Right hindlimb (tissue), 1 donor: ENCODE measurements around the gene LRRC56.
A peak's percentile ranks its signal among the peaks of the same experiment; 100 is the strongest.

Source experiments
- DNase-seq: peaks from one replicate; pipeline ENCODE4 v3.0.0-alpha.2; 2018

LRRC56 gene

GRCh38 chr11:544817-545166, 7.5 kb downstream of the LRRC56 start:
- DNase-seq = no peak

- no peak for DNase-seq
Measured at GRCh38 chr11:545171-545570, 7.8 kb downstream of the LRRC56 start.

- DNase-seq = no peak
Measured at GRCh38 chr11:548700-549603, 11.6 kb downstream of the LRRC56 start.

GRCh38 chr11:550021-550745, 12.9 kb downstream of the LRRC56 start:
- no peak for DNase-seq

GRCh38 chr11:550746-551085, 13.4 kb downstream of the LRRC56 start:
- DNase-seq = no peak

GRCh38 chr11:551131-551530, 13.8 kb downstream of the LRRC56 start:
- no peak for DNase-seq

- no peak for DNase-seq
Measured at GRCh38 chr11:551596-551995, 14.3 kb downstream of the LRRC56 start.

- no peak for DNase-seq
Measured at GRCh38 chr11:553083-553987, 16.0 kb downstream of the LRRC56 start.

- no peak for DNase-seq
Measured at GRCh38 chr11:553988-554340, 16.6 kb downstream of the LRRC56 start.

- no peak for DNase-seq
Measured at GRCh38 chr11:554428-555226, 17.3 kb downstream of the LRRC56 start.

- DNase-seq = no peak
Measured at GRCh38 chr11:555227-555779, 18.0 kb downstream of the LRRC56 start.

- DNase-seq = no peak
Measured at GRCh38 chr11:555780-556661, 18.7 kb downstream of the LRRC56 start.

GRCh38 chr11:556662-557256, 19.4 kb downstream of the LRRC56 start:
- no peak for DNase-seq

- DNase-seq = no peak
Measured at GRCh38 chr11:557328-558132, 20.2 kb downstream of the LRRC56 start.

- no peak for DNase-seq
Measured at GRCh38 chr11:558503-558902, 21.2 kb downstream of the LRRC56 start.

- no peak for DNase-seq
Measured at GRCh38 chr11:559020-559620, 21.8 kb downstream of the LRRC56 start.

- no peak for DNase-seq
Measured at GRCh38 chr11:559712-560304, 22.5 kb downstream of the LRRC56 start.

- peak; percentile 91 for DNase-seq
Measured at GRCh38 chr11:560305-561147, 23.2 kb downstream of the LRRC56 start, which contains the start of the genes LMNTD2 and RASSF7. LMNTD2 (minus strand) TSS chr11:560738; CDS start chr11:560716, 22 bp downstream. RASSF7 (plus strand) TSS chr11:560970; CDS start chr11:561769, 799 bp downstream.
